ENCODE measurements around the gene NABP2.

Gene NABP2

DNA sequence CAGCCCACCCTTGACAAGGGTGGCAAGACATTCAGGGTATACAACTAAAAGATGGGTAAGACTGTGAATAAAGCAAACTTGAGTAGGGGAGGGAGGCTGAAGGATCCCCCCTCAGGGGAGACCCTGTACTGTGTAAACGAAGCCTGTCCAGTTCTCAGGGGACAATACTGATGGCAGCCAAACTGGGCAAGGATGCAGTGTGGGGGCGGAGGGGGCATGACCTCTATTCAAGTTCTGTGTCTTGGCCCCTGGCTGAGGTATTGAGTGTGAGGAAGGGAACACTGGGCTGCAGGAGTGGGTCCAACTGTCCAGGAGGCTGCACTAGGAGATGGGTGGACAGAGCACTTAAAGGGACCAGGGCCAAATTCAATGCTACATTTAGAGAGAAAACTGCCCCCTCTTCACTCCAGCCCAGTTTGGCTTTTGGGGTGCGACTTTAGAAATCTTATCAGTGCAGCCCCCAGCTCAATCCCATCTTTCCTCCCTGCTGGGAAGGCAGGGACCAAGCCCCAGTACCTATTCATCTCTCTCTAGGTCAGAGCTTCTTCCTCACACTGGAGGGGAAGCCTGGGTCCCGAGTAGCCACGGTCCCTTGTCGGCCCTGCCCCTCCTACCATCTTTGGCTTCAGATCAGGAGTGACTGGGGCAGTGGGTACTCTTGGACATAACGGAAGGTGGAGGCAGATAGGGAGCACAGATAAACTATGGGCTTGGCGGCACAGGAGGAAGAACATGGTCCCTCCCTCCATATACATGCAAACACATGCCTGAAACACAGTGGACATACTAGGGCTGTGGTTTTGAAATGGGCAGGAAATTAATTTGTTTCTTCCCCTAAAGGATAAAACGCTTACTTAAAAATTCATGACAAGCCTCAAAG lies 17.5 kb downstream of the NABP2 start:
- no peaks in the 10 kb centered on the region for H3K4me1 ChIP-seq
- H3K4me3 ChIP-seq, result no peak overlapping the region
- in situ Hi-C loops (cut with MboI; ENCODE audit: low sequenced_read_pairs), result no loop called here
- DNase-seq (ENCODE audit: low spot score in 2 of 2), result no peak
- H3K27me3 ChIP-seq (ENCODE audit: low read depth), result no peaks in the 10 kb centered on the region
- no peaks in the 10 kb centered on the region for H3K9me3 ChIP-seq
- peaks cover 69% of the 10 kb centered on the region for H3K36me3 ChIP-seq (replicated peaks)

DNA sequence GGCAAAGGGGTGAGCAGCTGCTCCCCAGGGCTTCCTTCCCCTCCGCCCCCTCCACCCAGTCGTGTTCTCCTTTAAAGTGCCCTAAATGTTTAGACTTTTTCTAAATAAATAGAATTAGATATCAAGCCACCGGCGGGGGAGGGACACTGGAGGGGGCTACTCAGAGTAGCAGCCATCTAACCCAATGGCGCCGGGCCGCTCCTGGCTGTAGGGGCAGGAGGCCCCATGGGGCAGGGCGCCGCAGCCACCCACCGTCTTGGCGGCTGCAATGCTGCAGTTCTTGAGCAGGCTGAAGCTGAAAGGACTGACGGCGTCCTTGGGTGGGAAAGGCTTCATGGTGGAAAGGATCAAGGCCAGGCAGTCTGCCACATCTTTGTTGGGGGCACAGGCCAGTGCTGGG lies 18.8 kb downstream of the NABP2 start:
- H3K4me3 ChIP-seq, result no peak overlapping the region
- H3K27me3 ChIP-seq (ENCODE audit: low read depth), result no peaks in the 10 kb centered on the region
- peaks cover 79% of the 10 kb centered on the region for H3K36me3 ChIP-seq (replicated peaks)
- no peaks in the 10 kb centered on the region for H3K9me3 ChIP-seq
- H3K4me1 ChIP-seq, result no peaks in the 10 kb centered on the region
- in situ Hi-C loops (cut with MboI; ENCODE audit: low sequenced_read_pairs), result no loop called here
- DNase-seq (ENCODE audit: low spot score in 2 of 2), result no peak

DNA sequence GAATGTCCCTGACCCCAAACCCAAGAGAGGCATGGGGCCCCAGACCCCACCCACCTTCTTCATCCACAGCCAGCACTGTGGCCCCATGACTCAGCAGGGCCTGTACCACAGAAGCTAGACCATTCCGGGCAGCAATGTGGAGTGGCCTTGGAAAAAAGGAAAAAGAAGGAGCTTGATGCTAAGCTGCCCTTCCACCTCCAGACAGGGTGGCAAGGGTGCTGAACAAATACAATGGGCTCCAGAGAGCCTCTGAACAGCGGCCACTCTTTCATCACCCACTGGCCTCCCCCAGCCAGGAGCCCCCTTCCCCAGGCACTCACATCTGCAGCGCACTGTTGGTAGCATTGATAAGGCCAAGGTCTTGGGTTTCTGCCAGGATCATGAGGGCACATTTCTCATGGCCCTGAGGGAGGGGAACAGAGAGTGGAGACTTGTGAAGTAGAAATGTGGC lies 19.6 kb downstream of the NABP2 start:
- no peak overlapping the region for H3K4me3 ChIP-seq
- H3K27me3 ChIP-seq (ENCODE audit: low read depth), result no peaks in the 10 kb centered on the region
- H3K9me3 ChIP-seq, result no peaks in the 10 kb centered on the region
- DNase-seq (ENCODE audit: low spot score in 2 of 2), result no peak
- H3K36me3 ChIP-seq (replicated peaks), result peaks cover 86% of the 10 kb centered on the region
- in situ Hi-C loops (cut with MboI; ENCODE audit: low sequenced_read_pairs), result no loop called here
- H3K4me1 ChIP-seq, result no peaks in the 10 kb centered on the region

- Histone ChIP-seq H3K36me3 (replicated peaks) (peaks cover 86% of the 10 kb centered on the region), H3K27me3 (ENCODE audit: low read depth) (no peaks in the 10 kb centered on the region), H3K4me3 (no peak overlapping the region), H3K9me3 (no peaks in the 10 kb centered on the region), H3K4me1 (no peaks in the 10 kb centered on the region)
- in situ Hi-C loops (cut with MboI; ENCODE audit: low sequenced_read_pairs), result no loop called here
- no peak for DNase-seq (ENCODE audit: low spot score in 2 of 2)
Observed at GRCh38 chr12:56244494-56244893, 20.4 kb downstream of the NABP2 start.

GRCh38 chr12:56247923-56248322 lies 23.8 kb downstream of the NABP2 start:
- Histone ChIP-seq H3K27me3 (ENCODE audit: low read depth) (no peaks in the 10 kb centered on the region), H3K36me3 (replicated peaks) (peaks cover 82% of the 10 kb centered on the region), H3K4me3 (no peak overlapping the region), H3K9me3 (no peaks in the 10 kb centered on the region), H3K4me1 (no peaks in the 10 kb centered on the region)
- in situ Hi-C loops (cut with MboI; ENCODE audit: low sequenced_read_pairs), result no loop called here
- no peak for DNase-seq (ENCODE audit: low spot score in 2 of 2)

DNA sequence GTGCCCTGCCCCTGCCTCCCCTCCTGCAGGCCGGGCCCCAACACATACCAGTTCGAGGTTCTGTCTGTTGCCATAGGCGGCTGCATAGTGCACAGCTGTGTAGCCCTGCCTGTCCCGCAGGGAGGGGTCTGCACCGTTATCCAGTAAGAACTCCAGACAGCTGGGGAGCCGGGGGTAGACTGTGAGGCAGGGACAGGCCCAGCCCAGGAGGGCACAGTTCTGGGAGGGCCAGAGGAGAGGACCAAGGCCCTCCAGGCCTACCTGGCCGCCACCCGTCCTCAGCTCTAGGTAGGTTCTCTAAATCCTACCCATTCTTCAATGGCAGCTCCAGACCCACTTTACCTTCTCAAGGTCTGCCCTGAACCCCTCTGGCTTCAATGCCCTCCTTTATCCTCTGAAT lies 24.6 kb downstream of the NABP2 start:
- Histone ChIP-seq H3K4me3 (no peak overlapping the region), H3K27me3 (ENCODE audit: low read depth) (no peaks in the 10 kb centered on the region), H3K9me3 (no peaks in the 10 kb centered on the region), H3K36me3 (replicated peaks) (peaks cover 82% of the 10 kb centered on the region), H3K4me1 (no peaks in the 10 kb centered on the region)
- in situ Hi-C loops (cut with MboI; ENCODE audit: low sequenced_read_pairs), result no loop called here
- no peak for DNase-seq (ENCODE audit: low spot score in 2 of 2)

DNA sequence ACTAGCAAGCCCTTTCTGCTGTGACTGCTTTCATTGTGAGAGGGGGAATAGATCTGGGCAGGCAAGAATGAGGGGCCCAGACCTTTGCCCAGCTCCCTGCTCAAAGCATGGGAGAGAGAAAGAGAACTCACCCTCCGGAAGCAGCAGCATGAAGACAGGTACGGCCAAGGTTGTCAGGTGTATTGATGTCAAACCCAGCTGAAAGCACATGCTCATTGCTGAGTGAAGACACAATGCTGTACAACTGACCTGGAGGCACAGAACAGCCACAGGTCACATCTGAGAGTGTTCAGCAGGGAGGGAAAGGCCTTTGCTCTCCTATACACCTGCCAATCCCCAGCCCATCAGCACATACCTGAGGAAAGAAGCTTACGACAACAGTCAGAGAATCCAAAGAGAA lies 28.5 kb downstream of the NABP2 start:
- in situ Hi-C loops (cut with MboI; ENCODE audit: low sequenced_read_pairs), result no loop called here
- H3K4me3 ChIP-seq, result no peak overlapping the region
- no peak for DNase-seq (ENCODE audit: low spot score in 2 of 2)
- peaks cover 83% of the 10 kb centered on the region for H3K36me3 ChIP-seq (replicated peaks)
- no peaks in the 10 kb centered on the region for H3K9me3 ChIP-seq
- H3K4me1 ChIP-seq, result peaks cover 7% of the 10 kb centered on the region
- no peaks in the 10 kb centered on the region for H3K27me3 ChIP-seq (ENCODE audit: low read depth)

GRCh38 chr12:56253091-56253490 lies 28.9 kb downstream of the NABP2 start:
- peaks cover 78% of the 10 kb centered on the region for H3K36me3 ChIP-seq (replicated peaks)
- in situ Hi-C loops (cut with MboI; ENCODE audit: low sequenced_read_pairs), result no loop called here
- H3K4me1 ChIP-seq, result peaks cover 7% of the 10 kb centered on the region

DNA sequence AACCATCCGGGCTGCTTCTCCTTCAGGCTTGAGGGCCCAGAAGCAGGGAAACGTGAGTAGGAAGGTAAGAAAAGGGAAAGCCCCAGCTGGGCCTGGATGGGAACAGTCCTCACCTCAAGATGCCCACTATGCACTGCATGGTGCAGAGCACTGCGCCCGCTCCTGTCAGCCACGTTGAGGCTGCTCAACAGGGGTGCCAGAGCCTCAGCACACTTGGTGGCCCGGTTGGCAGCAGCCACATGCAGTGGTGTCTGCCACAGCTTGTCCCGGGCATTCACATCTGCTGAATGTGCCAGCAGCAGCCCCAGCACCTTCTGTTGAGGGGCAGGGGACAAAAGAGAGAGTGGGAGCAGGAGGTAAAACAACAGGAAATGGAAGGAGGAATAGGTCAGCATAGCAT lies 31.5 kb downstream of the NABP2 start:
- in situ Hi-C loops (cut with MboI; ENCODE audit: low sequenced_read_pairs), result no loop called here

More at GRCh38 chr12:56253091-56253490, 28.9 kb downstream of the NABP2 start:
- no peak overlapping the region for H3K4me3 ChIP-seq
- H3K27me3 ChIP-seq (ENCODE audit: low read depth), result no peaks in the 10 kb centered on the region
- no peaks in the 10 kb centered on the region for H3K9me3 ChIP-seq
- DNase-seq (ENCODE audit: low spot score in 2 of 2), result no peak

DNA sequence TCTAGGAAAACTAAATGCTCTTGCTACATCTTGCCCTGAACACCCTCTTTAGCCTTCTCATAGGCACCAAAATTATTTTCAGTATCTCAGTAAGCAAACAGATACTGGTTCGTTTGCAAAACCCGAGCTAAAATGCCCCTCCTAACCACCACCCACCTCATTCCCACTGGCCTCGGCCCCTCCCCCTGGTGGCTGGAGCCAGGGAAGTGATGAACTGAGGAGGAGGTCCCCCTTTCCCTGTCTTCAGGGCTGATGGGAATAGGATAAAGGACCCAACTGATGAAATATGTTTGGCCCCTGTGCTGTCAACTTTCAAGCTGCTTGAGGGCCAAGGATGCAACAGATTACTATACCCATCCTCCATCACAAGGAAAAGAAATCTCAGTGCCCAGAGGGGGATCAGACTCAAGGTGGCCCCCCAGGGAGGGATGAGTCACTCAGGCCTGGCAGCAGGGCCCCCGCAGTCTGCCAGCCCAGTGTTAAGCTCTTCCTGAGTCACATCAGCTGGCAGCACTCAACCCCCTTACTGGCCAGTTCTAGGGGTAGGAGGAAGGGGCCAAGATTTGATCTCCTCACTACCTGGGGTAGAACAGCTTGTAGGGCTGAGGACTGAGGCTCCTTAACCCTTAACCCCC lies 32.3 kb downstream of the NABP2 start:
- Histone ChIP-seq H3K9me3 (no peaks in the 10 kb centered on the region), H3K36me3 (replicated peaks) (peaks cover 54% of the 10 kb centered on the region), H3K4me3 (peak overlapping the region; percentile 75), H3K4me1 (peaks cover 13% of the 10 kb centered on the region), H3K27me3 (ENCODE audit: low read depth) (no peaks in the 10 kb centered on the region)
- in situ Hi-C loops (cut with MboI; ENCODE audit: low sequenced_read_pairs), result no loop called here
- DNase-seq (ENCODE audit: low spot score in 2 of 2), result no peak

More for the DNA sequence above, 31.5 kb downstream of the NABP2 start:
- Histone ChIP-seq H3K27me3 (ENCODE audit: low read depth) (no peaks in the 10 kb centered on the region), H3K9me3 (no peaks in the 10 kb centered on the region), H3K4me1 (peaks cover 13% of the 10 kb centered on the region), H3K36me3 (replicated peaks) (peaks cover 62% of the 10 kb centered on the region), H3K4me3 (no peak overlapping the region)
- no peak for DNase-seq (ENCODE audit: low spot score in 2 of 2)

DNA sequence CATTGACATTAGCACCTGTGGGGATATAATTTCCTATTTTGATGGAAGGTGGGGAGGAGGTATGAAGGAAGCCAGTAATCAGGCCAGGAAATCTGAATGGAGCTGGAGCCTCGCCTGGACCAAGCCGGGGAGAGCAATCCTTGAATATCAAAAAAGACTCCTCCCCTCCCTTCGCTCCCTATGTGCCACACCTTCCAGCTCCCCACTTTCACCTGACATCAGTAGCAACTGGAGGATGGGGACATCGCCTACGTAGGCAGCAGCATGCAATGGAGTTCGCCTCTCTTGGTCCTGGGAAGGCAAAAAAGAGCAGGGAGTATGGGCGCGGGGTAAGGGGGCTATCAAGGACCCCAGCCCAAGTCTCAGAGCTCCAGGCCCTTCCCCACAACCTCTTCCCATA lies 32.9 kb downstream of the NABP2 start:
- Histone ChIP-seq H3K27me3 (ENCODE audit: low read depth) (no peaks in the 10 kb centered on the region), H3K36me3 (replicated peaks) (peaks cover 50% of the 10 kb centered on the region), H3K9me3 (no peaks in the 10 kb centered on the region), H3K4me1 (peaks cover 13% of the 10 kb centered on the region), H3K4me3 (peak overlapping the region; percentile 75)
- DNase-seq (ENCODE audit: low spot score in 2 of 2), result no peak
- in situ Hi-C loops (cut with MboI; ENCODE audit: low sequenced_read_pairs), result no loop called here

DNA sequence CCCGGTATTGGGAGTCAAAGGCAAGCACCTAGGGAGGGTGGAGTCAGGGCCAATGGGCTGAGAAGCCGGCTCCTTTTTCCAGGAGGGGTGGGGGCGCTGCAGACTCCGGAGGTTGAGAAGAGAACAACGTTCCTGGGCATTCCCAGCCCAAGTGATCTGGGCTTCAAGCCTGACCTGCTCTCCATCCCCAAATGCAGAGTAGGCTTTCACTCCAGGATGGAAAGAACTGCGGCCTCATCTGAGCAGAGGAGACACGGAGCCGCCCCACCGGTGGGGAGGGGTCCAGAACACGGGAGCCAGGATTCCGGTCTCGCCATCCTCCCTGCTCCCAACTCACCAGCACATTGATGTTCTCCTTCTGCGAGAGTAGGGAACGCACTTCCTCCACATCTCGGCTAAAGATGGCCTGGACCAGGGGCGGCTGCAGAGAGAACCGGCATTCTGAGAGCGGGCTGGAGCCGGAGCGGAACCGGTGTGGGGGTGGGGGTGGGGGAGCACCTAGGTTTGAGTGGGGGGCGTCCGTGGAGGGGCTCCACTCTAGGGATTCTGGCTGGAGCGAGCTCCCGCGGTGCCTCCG lies 33.4 kb downstream of the NABP2 start:
- peaks cover 13% of the 10 kb centered on the region for H3K4me1 ChIP-seq
- in situ Hi-C loops (cut with MboI; ENCODE audit: low sequenced_read_pairs), result no loop called here
- peak overlapping the region; percentile 75 for H3K4me3 ChIP-seq
- DNase-seq (ENCODE audit: low spot score in 2 of 2), result peak; percentile 63 to 84
- peaks cover 45% of the 10 kb centered on the region for H3K36me3 ChIP-seq (replicated peaks)
- no peaks in the 10 kb centered on the region for H3K27me3 ChIP-seq (ENCODE audit: low read depth)
- H3K9me3 ChIP-seq, result no peaks in the 10 kb centered on the region

GRCh38 chr12:56258068-56258819 lies 34.1 kb downstream of the NABP2 start, which contains the start of gene ANKRD52:
TSS of gene ANKRD52 (minus strand) at chr12:56258384. CDS start at chr12:56258269, 115 bp downstream.
- Histone ChIP-seq H3K27me3 (ENCODE audit: low read depth) (no peaks in the 10 kb centered on the region), H3K9me3 (no peaks in the 10 kb centered on the region), H3K4me3 (peak within 1 kb of the TSS; percentile 75), H3K36me3 (replicated peaks) (peaks cover 38% of the 10 kb centered on the region), H3K4me1 (peaks cover 13% of the 10 kb centered on the region)
- in situ Hi-C loops (cut with MboI; ENCODE audit: low sequenced_read_pairs), result no loop called here
- peak; percentile 76 to 83 for DNase-seq (ENCODE audit: low spot score in 2 of 2)

Data from HAP-1 (cell line).